GM18502 (cell line): ENCODE results near the gene USH1G.
"Not testable (repeated sequence)": the region's sequence is repeated elsewhere in the genome, so short reads cannot be mapped to it uniquely, and the experiment has no call there.

ENCODE experiments used
- ATAC-seq: cut with Tn5 transposase; IDR thresholded peaks from one replicate; pipeline ENCODE4 v1.9.1; 2021; ENCODE audit warnings: mild to moderate bottlenecking; ENCODE audit not compliant: unreplicated experiment, poor library complexity

Gene USH1G

DNA sequence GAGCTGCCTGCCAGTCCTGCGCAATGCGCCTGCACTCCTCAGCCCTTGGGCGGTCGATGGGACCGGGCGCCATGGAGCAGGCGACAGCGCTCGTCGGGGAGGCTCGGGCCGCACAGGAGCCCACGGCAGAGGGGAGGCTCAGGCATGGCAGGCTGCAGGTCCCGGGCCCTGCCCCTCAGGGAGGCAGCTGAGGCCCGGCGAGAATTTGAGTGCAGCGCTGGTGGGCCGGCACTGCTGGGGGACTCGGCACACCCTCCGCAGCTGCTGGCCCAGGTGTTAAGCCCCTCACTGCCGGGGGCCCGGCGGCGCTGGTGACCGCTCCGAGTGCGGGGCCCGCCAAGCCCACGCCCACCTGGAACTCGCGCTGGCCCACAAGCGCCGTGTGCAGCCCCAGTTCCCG is 16.0 kb downstream of the USH1G start:
- ATAC-seq: no peak

DNA sequence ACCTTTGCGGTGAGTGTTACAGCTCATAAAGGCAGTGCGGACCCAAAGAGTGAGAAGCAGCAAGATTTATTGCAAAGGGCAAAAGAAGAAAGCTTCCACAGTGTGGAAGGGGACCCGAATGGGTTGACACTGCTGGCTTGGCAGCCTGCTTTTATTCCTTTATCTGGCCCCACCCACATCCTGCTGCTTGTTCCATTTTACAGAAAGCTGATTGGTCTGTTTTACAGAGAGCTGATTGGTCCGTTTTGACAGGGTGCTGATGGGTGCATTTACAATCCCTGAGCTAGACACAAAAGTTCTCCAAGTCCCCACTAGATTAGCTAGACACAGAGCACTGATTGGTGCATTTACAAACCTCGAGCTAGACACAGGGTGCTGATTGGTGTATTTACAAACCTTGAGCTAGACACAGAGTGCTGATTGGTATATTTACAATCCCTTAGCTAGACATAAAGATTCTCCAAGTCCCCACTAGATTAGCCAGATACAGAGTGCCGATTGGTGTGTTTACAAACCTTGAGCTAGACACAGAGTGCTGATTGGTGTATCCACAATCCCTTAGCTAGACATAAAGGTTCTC is 16.8 kb downstream of the USH1G start:
- not testable (repeated sequence) for ATAC-seq

DNA sequence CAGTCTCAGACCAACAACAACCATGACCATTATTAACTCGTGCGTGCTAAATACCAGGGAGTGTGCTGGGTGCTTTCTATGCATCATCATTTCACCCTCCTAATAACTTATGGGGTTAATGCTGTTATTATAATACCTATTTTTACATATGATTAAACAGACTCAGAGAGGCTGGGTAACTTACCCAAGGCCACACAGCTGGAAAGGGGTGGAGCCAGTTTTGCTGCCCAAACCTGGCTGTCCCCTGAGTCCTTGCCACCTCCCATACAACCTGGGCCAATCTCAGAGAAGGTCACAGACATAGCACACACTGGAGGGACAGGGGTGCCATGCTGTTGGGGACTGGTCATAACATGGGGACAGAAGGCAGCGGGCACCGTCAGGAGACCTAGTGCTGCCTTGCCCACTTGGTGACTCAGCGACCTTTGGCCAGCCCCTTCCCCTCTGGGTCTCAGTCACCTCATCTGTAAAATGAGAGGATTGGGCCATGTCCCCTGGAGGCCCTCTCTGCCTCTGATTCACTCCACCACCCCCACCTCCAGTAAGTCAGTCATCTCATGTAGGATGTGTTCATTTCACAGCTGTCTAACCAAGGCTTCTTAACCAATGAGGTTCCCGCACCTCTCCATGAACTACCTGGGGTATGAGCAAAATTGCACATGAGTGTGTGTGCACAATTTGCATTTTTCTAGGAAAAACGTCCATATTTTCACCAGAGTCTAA is 18.2 kb downstream of the USH1G start:
- no peak for ATAC-seq

DNA sequence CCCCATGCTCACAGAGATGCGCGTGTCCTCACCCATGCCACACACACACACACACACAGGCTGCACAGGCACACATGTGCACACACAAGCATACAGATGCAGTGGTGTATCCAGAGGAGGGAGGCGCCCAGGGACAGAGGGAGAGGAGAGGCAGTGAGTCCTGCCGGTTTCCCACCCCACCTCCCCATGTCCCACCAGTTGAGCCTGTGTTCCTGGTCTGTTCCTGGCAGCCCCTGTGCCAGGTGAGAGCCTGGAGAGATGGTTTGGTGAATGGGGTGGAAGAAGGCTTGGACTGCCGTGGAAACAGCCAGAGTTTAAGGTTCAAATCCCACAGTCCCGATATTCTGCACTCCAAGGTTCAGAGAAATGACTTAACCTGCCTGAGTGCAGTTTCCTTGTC is 19.4 kb downstream of the USH1G start:
- no peak for ATAC-seq

DNA sequence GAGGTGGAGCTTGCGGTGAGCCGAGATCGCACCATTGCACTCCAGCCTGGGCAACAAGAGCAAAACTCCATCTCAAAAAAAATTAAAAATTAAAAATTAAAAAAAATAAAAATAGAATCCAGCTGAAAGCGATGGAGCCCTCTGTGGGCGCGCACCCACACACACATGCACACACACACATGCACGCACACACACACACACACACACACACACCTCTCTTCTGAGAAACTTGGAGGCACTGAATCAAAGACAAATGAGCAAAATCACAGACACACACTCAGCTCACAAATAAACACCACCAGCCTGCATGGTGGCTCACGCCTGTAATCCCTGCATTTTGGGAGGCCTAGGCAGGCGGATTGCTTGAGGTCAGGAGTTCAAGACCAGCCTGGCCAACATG is 20.0 kb downstream of the USH1G start:
- ATAC-seq: no peak

DNA sequence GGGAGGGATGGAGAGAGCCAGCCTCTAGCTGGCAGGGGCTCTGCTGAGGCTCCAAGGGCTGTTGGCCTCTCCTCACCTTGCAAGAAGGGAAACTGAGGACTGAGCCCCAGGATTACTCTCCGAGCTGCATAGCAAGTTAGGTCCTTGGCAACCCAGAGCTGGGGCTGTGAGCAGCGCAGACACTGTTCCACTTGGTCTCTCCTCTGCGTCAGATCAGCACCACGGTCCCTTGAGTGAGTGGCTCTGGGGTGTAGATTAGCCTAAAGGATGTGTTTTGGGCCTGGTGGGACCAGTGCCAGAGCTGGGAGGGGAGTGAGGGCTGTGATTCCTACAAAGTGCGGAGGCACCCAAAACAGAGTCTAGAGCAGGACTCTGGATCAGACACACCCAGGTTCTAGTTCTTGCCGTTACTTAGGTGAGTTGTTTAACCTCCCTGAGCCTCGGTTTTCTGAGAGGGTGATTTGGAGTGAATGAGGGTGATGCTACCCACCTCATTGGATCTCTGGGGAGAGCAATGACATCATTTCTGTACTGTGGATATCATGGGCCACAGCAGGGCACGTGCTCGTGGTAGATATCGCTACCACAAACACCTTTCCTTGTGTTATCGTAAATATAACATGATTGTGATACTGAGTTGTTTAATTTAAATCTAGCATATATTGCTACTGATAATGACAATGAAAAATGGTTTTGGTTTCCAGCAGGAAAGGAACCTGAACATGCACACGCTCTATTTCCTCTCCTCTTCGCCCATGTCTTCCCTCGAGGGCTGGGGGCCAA is 21.5 kb downstream of the USH1G start:
- ATAC-seq: no peak

DNA sequence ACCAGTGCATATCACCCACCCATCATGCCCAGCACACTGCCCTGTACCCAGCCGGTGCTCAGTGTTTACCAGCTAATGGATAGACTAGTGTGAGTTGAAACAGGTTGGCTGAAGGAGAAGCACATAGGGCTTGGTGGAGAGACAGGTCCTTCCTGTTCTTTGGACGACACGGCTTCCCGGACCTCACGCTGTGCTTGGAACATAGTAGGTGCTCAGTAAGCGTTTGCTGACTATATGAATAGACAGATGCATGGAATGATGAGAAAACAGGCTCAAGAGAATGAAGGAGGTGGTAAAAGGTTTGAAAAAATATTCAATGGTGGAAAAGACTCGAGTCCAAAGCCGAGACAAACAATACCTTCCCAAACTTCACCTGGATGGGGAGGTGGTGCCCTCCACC is 22.8 kb downstream of the USH1G start:
- ATAC-seq: no peak

DNA sequence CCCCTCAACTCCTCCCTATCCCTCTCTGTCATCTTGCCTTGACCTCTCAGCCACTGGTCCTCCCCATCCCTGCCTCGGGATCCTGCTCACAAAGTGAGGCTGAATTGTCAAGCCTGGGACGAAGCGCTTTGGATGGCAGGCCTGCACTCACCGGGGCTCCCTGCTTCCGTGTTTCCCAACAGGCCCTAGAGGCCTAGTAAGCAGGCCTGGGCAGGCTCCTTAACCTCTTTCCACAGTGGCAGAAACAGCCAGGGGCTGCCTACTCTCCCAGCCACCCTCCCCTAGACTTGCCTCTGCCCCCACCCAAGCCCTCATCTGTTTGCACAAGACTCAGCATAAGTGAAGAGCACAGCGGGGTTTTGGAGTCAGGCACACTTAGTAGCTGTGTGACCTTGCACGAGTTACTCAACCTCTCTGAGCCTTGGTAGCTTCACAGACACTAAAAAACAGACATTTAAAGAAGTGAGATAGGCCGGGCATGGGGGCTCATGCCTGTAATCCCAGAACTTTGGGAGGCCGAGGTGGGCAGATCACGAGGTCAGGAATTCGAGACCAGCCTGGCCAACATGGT is 24.6 kb downstream of the USH1G start:
- ATAC-seq: no peak

DNA sequence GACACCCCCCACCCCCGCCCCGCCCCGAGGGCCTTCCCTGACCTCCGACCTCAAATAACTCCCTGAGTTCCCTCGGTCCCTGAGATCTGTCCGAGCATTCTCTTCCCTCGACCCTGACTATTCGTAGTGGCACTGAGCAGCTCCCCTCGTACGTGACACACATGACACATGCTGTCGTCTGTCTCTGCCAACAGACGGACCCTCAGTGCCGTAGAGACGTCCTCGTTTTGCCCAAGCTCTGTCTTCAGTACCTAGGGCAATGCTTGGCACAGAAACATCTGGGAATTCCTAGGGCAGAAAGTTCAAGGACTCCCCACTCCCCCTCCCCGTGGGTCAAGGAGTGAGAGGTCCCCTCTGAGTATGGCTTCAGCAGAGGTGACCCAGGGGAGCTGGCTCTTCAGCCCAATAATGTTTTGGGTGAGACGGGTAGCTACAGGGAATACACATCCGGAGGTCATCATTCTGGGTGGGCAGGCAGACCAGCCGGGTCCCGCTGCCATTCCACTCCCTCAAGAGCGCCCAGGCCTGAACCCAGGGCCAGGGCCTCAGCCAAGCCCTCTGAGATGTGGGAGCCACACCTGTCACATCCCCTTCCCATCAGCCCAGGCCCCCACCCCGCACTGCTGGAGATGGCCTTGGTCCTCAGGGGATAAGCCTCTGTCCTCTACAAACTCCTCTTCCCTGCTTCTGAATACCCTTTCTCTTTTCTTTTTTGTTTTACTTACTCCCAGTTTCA is 29.0 kb downstream of the USH1G start:
- no peak for ATAC-seq

DNA sequence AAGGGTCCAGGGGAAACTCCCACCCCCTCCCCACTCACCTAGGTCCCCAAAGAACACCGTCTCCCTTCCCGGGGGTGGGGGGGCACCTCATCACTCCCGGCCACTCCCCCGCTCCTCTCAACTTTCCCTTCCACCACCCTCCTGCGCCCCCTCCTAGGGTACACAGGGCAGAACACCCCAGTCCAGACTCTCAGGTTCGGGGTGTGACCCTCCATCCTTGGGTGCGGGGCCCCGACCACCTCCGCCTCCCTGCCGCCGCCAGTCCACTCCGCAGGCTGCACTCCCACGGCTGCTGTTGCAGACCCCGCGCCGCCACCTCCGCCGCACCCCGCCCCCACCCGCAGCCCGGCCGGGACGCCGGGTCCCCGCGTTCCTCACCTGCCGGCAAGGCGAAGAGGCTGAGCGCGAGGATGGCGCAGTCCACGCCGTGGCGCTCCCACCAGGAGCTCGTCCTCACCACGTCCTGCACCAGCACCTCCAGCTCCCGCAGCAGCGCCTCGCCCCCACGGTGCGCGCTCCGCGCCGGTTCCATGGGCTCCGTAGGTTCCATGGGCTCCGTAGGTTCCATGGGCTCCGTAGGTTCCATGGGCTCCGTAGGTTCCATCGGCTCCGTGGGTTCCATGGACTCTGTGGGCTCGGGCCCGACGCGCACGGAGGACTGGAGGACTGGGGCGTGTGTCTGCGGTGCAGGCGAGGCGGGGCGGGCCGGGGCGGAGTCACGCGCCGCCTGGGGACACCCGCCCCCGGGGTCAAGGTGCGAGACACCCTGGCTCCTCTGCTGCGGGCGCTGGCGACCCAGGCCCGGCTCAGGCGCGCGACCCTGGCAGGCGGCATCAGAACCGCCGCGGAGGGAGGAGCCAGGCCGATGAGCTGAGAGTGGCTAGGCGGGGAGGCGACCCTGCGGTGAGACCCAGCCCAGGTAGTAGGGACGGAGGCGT is 29.8 kb downstream of the USH1G start, which contains the start of gene FADS6:
Gene FADS6, minus strand, starts transcription at position 660 of the 938 bp plus-strand sequence. Its CDS starts 38 bp downstream, at position 622.
- ATAC-seq: no peak

DNA sequence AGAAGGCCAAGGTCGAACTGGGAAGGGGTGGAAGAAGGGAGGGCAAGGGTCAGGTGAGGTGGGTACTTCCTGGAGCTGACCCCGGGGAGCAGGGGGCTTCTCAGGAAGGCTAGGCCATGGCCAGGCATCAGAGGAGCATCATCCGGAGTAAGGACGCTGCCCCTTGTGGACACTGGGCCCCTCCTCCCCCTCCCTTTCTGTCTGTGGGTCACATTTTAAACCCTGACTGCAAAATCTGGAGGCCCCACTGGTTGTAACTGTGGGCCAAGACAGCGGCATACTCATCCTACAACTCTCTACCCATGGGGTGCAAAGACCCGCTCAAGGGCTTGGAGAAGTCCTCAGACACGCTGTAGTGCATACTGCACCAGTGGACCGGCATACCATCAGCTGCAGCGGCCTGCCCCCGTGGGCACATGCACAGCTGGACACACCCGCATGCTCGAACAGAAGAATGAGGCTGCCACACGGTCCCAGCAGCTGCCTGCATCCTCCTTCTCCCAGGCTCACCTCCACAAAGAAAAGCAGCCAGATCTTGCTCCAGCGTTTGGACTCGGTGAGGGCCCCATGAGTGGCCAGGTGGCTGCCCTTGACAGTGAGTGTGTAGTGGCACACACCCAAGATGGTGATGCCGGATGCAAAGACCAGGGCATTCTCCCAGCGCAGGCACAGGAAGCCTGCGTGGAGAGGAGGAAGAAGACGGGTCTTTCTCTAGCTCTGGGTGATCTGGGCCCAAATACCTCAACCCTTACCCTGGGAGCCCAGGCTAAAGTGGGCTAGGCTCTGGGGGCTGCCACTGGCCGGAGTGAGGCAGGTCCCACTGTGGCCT is 30.8 kb downstream of the USH1G start:
- ATAC-seq: no peak

DNA sequence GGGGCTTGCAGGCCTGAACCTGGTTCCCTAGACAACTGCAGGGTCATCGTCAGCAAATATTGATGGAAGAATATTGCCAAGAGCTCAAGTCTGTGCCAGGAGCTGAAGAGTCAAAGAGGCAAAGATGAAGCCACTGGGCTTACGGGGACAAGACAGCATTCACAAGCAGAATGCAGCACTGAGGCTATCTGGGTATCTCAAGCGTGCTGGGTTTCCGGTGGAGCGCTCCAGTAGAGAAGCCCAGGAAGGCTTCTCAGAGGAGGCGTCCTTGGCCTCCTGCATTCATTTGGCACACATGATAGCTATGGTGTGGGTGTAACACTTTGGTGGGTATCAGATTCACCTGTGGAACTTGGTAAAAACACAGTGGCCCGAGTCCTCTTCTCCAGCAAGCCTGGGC is 32.5 kb downstream of the USH1G start:
- ATAC-seq: no peak

DNA sequence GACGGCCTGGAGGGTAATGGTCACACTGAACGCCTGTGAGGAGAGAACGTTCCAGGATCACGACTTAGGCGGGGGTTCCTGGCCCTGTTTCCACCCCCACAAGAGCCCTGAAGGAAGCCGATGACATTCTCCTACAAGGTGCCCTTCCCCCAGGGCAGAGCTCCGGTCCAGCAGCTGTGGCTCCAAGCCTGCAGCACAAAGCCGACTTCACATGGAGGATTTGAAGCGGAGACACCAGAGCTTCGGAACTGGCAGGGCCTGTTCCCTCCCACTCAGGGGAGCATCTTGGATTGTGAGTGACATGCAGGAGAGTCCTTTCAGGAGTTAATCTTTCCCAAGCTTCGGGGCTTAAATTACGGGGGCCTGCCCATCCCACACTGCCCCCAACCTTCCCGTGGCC is 34.6 kb downstream of the USH1G start:
- no peak for ATAC-seq

DNA sequence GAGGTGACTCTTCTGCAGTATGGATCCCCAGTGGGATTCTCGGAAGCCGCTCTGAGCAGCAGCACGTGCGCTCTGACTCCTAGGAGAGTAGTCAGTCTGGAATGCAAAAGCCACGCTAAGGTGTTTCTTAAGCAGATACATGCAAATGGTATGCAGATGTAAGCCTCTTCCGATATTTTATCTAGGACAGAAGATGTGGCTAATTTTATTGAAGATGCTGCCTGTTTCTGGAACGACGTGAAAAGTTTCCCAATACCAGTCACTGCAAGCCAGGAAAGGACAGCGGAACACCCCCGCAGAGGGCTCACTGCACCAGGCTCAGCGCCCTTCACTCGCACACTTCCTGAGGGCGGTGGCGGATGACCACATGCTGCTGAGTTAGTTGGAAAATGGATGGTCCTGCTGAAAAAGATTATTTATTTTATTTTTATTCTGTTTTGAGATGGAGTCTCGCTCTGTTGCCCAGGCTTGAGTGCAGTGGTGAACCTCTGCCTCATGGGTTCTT is 39.8 kb downstream of the USH1G start:
- no peak for ATAC-seq

DNA sequence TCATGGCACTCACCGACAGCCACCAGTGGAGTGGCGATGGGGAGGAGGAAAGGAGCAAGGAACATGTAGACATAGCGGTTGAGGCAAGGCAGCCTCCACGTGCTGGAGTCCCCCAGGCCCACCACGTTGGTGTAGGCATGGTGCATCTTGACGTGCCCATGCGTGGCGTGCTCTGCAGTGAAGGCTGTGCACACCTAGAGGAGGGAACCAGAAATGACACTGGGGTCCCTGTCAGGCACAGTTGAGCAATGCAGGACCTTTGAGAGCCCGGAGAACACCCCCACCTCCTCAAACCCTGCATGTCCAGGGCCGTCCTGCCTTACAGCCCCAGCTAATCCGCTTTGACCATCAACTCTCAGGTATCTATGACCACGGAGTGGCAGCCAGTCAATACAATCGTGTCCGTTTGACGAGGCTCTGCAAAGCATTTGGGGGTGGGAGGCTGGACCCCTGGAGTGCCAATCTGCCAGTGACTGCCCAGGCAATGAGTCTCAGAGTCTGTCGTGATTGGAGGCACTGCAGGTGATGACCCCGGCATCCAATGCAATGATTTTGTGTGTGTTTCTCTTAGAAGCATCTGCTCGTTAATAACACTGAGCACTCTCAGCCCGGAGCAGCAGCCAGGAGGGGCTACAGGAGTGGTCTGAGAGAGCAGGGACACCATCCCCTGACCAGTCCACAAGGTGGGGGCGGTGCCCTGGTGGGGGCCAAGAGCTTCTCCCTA is 40.4 kb downstream of the USH1G start:
- no peak for ATAC-seq

DNA sequence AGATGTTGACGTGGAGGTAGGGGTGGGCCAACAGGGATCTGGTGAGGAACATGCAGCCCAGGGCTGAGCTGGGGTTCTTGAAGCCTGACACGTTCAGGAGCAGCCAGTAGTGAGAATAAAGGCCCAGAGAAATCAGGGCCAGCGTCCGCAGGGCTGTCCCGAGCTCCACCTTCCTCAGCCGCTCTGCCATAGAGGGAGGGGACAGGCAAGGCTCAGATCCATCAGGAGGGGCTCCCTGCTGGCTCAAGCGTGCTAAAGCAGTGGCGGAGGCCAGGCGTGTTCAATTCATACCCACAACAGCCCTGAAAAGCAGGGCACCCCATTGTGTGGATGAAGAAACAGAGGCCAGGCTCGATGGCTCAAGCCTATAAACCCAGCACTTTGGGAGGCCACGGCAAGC is 42.0 kb downstream of the USH1G start:
- no peak for ATAC-seq

DNA sequence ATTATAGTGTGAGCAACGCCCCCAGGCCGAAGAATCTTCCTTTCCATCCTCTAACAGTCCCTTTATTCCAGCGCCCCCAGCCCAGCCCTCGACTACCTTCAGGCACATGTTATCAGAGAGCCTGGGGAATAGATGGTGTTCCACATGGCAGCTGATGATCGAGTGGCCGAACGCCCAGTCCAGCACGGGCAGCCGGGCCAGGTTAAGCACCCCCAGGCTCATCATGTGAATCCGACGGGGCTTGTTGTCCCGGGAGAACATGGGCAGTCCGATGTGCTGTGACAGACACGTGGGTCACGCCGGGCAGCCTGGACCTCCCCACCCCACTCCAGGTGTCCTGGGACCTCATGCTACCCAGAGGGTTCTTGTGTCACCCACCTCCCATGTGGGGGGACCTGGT is 43.7 kb downstream of the USH1G start:
- ATAC-seq: no peak

DNA sequence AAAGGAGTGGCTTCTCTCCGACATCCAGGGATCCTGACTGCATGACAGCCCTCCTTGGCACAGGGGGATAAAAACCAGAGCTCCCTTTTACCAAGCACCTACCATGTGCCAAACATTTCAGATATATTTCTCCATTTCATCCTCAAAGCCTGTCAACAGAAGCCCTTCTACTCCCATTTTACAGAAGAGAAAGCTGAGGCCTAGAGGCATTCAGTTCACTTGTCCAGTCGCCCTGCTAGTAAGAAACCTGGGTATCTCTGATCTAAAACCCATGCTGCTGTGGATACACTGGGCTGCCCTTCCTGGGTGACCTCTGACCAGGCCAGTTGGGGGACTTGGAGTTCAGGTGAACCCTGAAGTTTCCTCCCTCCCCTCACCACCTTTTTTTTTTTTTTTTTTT is 44.4 kb downstream of the USH1G start:
- no peak for ATAC-seq
